ENCODE data around the gene SPRY2.

DNA sequence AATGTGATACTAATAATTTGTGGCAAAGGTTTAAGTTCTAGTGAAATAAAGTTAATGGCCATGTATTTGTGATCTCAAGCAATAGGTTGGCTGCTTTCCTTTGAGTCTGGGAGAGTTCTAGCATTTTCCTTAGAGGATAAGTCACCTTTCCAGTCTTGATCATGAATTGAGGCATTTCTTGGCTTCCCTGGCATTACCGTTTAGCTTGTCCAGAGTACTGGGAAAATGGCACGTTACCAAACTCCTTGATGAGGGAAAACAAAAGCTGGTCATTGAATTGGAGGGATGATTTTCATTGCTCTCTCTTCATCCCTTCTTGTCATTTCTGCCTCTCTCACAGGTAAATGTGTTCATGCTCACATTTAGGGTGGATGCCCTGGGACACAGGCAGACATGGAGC, 34.0 kb upstream of the SPRY2 start:
- TF ChIP-seq EP300 (IDR thresholded peaks at IDR 0.05) = no peak
- TF ChIP-seq, protein P1, sequence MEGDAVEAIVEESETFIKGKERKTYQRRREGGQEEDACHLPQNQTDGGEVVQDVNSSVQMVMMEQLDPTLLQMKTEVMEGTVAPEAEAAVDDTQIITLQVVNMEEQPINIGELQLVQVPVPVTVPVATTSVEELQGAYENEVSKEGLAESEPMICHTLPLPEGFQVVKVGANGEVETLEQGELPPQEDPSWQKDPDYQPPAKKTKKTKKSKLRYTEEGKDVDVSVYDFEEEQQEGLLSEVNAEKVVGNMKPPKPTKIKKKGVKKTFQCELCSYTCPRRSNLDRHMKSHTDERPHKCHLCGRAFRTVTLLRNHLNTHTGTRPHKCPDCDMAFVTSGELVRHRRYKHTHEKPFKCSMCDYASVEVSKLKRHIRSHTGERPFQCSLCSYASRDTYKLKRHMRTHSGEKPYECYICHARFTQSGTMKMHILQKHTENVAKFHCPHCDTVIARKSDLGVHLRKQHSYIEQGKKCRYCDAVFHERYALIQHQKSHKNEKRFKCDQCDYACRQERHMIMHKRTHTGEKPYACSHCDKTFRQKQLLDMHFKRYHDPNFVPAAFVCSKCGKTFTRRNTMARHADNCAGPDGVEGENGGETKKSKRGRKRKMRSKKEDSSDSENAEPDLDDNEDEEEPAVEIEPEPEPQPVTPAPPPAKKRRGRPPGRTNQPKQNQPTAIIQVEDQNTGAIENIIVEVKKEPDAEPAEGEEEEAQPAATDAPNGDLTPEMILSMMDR (IDR thresholded peaks at IDR 0.05) = no peak
- TF ChIP-seq POLR2A (IDR thresholded peaks at IDR 0.05; ENCODE audit: low read depth) = no peak
- no peak for TF ChIP-seq POLR2AphosphoS5 (IDR thresholded peaks at IDR 0.05)
